ENCODE measurements around the gene OGG1. TPM values are rescaled to one million over a fixed set of nuclear protein-coding genes. Genes with fewer than 3 reads are reported as not detected.

The OGG1 gene
- total RNA-seq, 1 donor: 25.7 TPM

DNA sequence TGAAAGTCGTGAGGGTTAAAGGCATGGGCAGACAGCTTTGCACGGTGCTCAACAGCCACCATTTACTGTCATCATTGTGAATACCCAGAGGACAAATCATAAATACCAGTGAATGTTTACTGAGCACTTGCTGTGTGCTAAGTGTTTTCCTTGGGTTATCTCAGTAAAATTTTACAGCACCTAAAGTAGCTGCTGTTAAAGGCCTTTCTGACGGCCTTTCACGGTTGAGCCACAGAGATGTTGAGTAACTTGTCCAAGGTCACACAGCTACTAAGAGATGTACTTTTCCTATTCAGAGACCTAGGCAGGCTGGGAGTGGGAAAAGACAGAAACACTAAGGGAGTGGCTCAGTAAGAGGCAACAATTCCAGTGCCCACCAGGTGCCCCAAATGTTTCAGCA is 46.5 kb upstream of the OGG1 start:
- H3K4me2 ChIP-seq (ENCODE audit: insufficient read depth, low read length): no peak overlapping the region
- no peak for DNase-seq (ENCODE audit: insufficient read length, low spot score, missing footprints)
- no peak overlapping the region for H2AFZ ChIP-seq (ENCODE audit: low read length)
- H3K27ac ChIP-seq (ENCODE audit: low read depth, low read length): no peak overlapping the region
- no peak overlapping the region for H3K4me3 ChIP-seq (ENCODE audit: insufficient read depth, low read length)
- H3K27me3 ChIP-seq (ENCODE audit: insufficient read depth, low read length): peaks cover 13% of the 10 kb centered on the region
- peaks cover 6% of the 10 kb centered on the region for H3K4me1 ChIP-seq (ENCODE audit: insufficient read depth, low read length)
- peaks cover 5% of the 10 kb centered on the region for H4K20me1 ChIP-seq (ENCODE audit: insufficient read depth, low read length)
- no peaks in the 10 kb centered on the region for H3K9me3 ChIP-seq (ENCODE audit: low read depth, low read length)
- TF ChIP-seq, protein P1, sequence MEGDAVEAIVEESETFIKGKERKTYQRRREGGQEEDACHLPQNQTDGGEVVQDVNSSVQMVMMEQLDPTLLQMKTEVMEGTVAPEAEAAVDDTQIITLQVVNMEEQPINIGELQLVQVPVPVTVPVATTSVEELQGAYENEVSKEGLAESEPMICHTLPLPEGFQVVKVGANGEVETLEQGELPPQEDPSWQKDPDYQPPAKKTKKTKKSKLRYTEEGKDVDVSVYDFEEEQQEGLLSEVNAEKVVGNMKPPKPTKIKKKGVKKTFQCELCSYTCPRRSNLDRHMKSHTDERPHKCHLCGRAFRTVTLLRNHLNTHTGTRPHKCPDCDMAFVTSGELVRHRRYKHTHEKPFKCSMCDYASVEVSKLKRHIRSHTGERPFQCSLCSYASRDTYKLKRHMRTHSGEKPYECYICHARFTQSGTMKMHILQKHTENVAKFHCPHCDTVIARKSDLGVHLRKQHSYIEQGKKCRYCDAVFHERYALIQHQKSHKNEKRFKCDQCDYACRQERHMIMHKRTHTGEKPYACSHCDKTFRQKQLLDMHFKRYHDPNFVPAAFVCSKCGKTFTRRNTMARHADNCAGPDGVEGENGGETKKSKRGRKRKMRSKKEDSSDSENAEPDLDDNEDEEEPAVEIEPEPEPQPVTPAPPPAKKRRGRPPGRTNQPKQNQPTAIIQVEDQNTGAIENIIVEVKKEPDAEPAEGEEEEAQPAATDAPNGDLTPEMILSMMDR (IDR thresholded peaks at IDR 0.05; ENCODE audit: extremely low read depth, low read depth, low read length): no peak
- peaks cover 3% of the 10 kb centered on the region for H3K36me3 ChIP-seq (ENCODE audit: insufficient read depth, low read length)
- H3K79me2 ChIP-seq (ENCODE audit: insufficient read depth, low read length): no peaks in the 10 kb centered on the region

DNA sequence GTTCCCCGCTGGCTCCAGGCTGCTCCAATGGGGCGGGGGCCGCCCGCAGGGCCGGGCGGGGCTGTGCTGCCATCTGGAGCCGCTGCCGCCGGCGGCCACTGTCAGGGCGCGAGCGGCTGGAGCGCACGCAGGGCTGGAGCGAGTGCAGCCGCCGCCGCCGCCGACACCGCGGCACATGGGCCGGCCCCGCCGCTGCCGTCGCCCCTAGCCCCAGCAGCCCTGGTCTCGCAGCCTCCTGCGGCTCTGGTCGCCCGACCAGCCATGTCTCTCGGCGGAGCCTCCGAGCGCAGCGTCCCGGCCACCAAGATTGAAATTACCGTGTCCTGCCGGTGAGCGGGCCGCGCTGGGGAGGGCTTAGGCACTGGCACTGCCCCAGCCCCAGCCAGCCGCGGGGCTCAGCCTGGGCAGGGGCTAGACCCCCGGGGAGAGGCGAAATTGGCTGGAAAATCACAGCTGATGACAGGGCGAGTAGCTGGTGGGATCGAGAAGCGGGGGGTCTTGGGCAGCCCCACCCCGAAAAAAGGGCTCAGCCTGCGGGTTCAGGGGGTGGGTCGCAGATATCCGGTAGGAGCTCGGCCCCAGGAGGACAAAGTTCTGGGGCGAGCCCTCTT is 45.9 kb upstream of the OGG1 start, which contains the start of gene CPNE9:
CPNE9 (plus strand) TSS at position 98 of the 611 bp plus-strand sequence; CDS start at position 262, 164 bp downstream.
- H3K4me2 ChIP-seq (ENCODE audit: insufficient read depth, low read length): peak within 1 kb of the TSS; percentile 55
- H3K79me2 ChIP-seq (ENCODE audit: insufficient read depth, low read length): no peaks in the 10 kb centered on the region
- H3K4me1 ChIP-seq (ENCODE audit: insufficient read depth, low read length): peaks cover 6% of the 10 kb centered on the region
- peaks cover 5% of the 10 kb centered on the region for H4K20me1 ChIP-seq (ENCODE audit: insufficient read depth, low read length)
- H3K36me3 ChIP-seq (ENCODE audit: insufficient read depth, low read length): no peaks in the 10 kb centered on the region
- peak within 1 kb of the TSS; percentile 40 for H3K4me3 ChIP-seq (ENCODE audit: insufficient read depth, low read length)
- peaks cover 13% of the 10 kb centered on the region for H3K27me3 ChIP-seq (ENCODE audit: insufficient read depth, low read length)
- no peak within 1 kb of the TSS for H2AFZ ChIP-seq (ENCODE audit: low read length)
- no peak within 1 kb of the TSS for H3K27ac ChIP-seq (ENCODE audit: low read depth, low read length)
- TF ChIP-seq, protein P1 (IDR thresholded peaks at IDR 0.05; ENCODE audit: extremely low read depth, low read depth, low read length): no peak
- no peaks in the 10 kb centered on the region for H3K9me3 ChIP-seq (ENCODE audit: low read depth, low read length)
- no peak for DNase-seq (ENCODE audit: insufficient read length, low spot score, missing footprints)

DNA sequence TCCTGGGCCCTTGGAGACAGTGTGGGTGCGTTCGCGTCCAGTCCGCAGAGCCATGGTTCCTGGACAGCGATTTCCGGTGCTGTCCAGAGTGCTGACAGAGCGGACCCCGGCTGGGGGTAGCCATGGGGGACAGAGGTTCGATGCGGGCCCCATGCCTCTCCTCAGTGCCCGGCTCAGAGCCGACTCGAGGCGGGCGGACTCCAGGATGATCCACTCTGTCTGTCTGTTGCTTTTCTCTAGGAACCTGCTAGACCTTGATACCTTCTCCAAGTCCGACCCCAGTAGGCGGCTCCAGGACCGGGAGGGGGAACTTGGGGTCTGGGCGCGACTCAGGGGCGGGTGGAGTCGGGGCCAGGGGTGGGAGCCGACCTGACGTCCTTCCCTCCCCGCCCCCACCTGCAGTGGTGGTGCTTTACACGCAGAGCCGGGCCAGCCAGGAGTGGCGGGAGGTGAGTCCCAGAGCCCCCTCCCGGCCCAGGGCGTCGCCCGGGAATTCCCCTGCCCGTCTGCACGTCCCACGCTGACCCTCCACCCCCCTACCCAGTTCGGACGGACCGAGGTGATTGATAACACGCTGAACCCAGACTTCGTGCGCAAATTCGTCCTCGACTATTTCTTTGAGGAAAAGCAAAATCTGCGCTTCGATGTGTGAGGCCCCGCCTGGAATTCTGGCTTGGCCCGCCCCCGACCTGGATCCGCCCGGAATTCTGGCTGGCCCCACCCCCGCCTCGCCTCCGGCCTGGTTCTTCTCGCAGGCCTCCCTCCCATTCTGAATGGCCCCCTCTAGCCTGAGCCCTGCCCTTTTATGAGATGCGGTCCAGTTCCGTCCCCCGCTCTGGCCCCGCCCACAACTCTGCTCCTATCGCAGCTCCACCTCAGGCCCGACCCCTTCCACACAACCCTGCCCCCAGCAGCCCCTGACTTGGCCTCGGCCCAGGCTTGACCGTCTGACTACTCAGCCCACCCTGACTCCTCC is 45.1 kb upstream of the OGG1 start:
- H3K9me3 ChIP-seq (ENCODE audit: low read depth, low read length): no peaks in the 10 kb centered on the region
- peak overlapping the region; percentile 55 for H3K4me2 ChIP-seq (ENCODE audit: insufficient read depth, low read length)
- no peaks in the 10 kb centered on the region for H3K36me3 ChIP-seq (ENCODE audit: insufficient read depth, low read length)
- peak overlapping the region; percentile 40 for H3K4me3 ChIP-seq (ENCODE audit: insufficient read depth, low read length)
- no peak overlapping the region for H3K27ac ChIP-seq (ENCODE audit: low read depth, low read length)
- H3K4me1 ChIP-seq (ENCODE audit: insufficient read depth, low read length): peaks cover 6% of the 10 kb centered on the region
- no peak overlapping the region for H2AFZ ChIP-seq (ENCODE audit: low read length)
- peaks cover 13% of the 10 kb centered on the region for H3K27me3 ChIP-seq (ENCODE audit: insufficient read depth, low read length)
- H3K79me2 ChIP-seq (ENCODE audit: insufficient read depth, low read length): no peaks in the 10 kb centered on the region
- DNase-seq (ENCODE audit: insufficient read length, low spot score, missing footprints): peak; percentile 95
- H4K20me1 ChIP-seq (ENCODE audit: insufficient read depth, low read length): peaks cover 5% of the 10 kb centered on the region
- TF ChIP-seq, protein P1 (IDR thresholded peaks at IDR 0.05; ENCODE audit: extremely low read depth, low read depth, low read length): no peak
